SU-DHL-6 (cell line): ENCODE results near the gene USP46.

Source experiments
- H2AFZ ChIP-seq: fragments of 200-600 bp; sonication (generic); 2 replicates; pipeline ENCODE4 v1.6.1; 2014; ENCODE audit warnings: low read depth, mild to moderate bottlenecking, moderate library complexity, mixed read lengths, antibody characterized with exemption, low read length; ENCODE audit not compliant: severe bottlenecking
- H3F3A ChIP-seq: fragments of 200-600 bp; shearing (Covaris generic); 2 replicates; pipeline ENCODE4 v1.6.0; 2016; ENCODE audit warnings: antibody characterized with exemption, mild to moderate bottlenecking; ENCODE audit not compliant: insufficient read depth
- H3K27ac ChIP-seq: fragments of 200-600 bp; sonication (generic); 2 replicates; pipeline ENCODE4 v1.5.1; 2016; ENCODE audit warnings: low read depth, mild to moderate bottlenecking, low read length, moderate library complexity, mixed read lengths
- H3K27me3 ChIP-seq: fragments of 200-600 bp; sonication (generic), shearing (Covaris generic); 2 replicates; pipeline ENCODE4 v1.6.0; 2014; ENCODE audit warnings: mild to moderate bottlenecking, low read length
- H3K36me3 ChIP-seq: fragments of 200-600 bp; sonication (generic); 2 replicates; pipeline ENCODE4 v1.6.1; 2014; ENCODE audit warnings: mild to moderate bottlenecking, low read length, mixed read lengths
- H3K4me2 ChIP-seq: fragments of 300-600, 200-600 bp; shearing (Covaris generic), sonication (generic); 2 replicates; pipeline ENCODE4 v1.6.0; 2014; ENCODE audit warnings: low read length, low read depth, mild to moderate bottlenecking; ENCODE audit not compliant: poor library complexity, severe bottlenecking
- H3K4me3 ChIP-seq: fragments of 200-600 bp; sonication (generic); 2 replicates; pipeline ENCODE4 v1.5.1; 2014; ENCODE audit warnings: antibody characterized with exemption, low read length, mild to moderate bottlenecking, mixed read lengths; ENCODE audit not compliant: insufficient read depth, poor library complexity, severe bottlenecking
- H3K79me2 ChIP-seq: fragments of 200-600 bp; sonication (generic); 2 replicates; pipeline ENCODE4 v1.6.1; 2014; ENCODE audit warnings: mild to moderate bottlenecking, low read length, moderate library complexity; ENCODE audit not compliant: insufficient read depth
- H3K9ac ChIP-seq: fragments of 200-600 bp; sonication (generic); 2 replicates; pipeline ENCODE4 v1.7.0; 2014; ENCODE audit warnings: mild to moderate bottlenecking, low read length
- H3K9me2 ChIP-seq: fragments of 200-600 bp; sonication (generic); replicated peaks from 2 replicates; pipeline ENCODE4 v1.6.1; 2014; ENCODE audit warnings: low read length; ENCODE audit not compliant: insufficient read depth
- H3K9me3 ChIP-seq: fragments of 200-600 bp; sonication (generic); 2 replicates; pipeline ENCODE4 v1.6.1; 2014; ENCODE audit warnings: low read length, mixed read lengths; ENCODE audit not compliant: insufficient read depth
- H4K20me1 ChIP-seq: fragments of 200-600 bp; sonication (generic); 2 replicates; pipeline ENCODE4 v1.6.1; 2014; ENCODE audit warnings: low read depth, mild to moderate bottlenecking, antibody characterized with exemption, low read length, moderate library complexity, mixed read lengths
- CTCF ChIP-seq: fragments of 200-600 bp; sonication (generic); IDR thresholded peaks from one replicate; pipeline ENCODE4 v1.5.1; 2017; ENCODE audit warnings: antibody characterized with exemption, mild to moderate bottlenecking, low read length, moderate library complexity; ENCODE audit not compliant: insufficient read depth, poor library complexity, severe bottlenecking
- EZH2phosphoT487 ChIP-seq: fragments of 200-600 bp; sonication (generic), shearing (Covaris generic); conservative IDR thresholded peaks from 2 replicates; pipeline ENCODE4 v1.6.1; 2018; ENCODE audit warnings: mild to moderate bottlenecking, antibody characterized with exemption, low read length, moderate library complexity, mixed read lengths

The USP46 gene

GRCh38 chr4:52687696-52688095 lies 28.6 kb upstream of the USP46 start:
- Histone ChIP-seq H2AFZ (no peak overlapping the region), H3K27me3 (no peaks in the 10 kb centered on the region), H4K20me1 (no peaks in the 10 kb centered on the region), H3K36me3 (no peaks in the 10 kb centered on the region), H3K27ac (no peak overlapping the region), H3K79me2 (no peaks in the 10 kb centered on the region), H3K9me2 (no peaks in the 10 kb centered on the region), H3K4me2 (no peak overlapping the region), H3F3A (no peaks in the 10 kb centered on the region), H3K9ac (no peak overlapping the region), H3K4me3 (no peak overlapping the region), H3K9me3 (no peaks in the 10 kb centered on the region)
- TF ChIP-seq CTCF (no peak), EZH2phosphoT487 (no peak)

GRCh38 chr4:52685316-52685715 lies 26.2 kb upstream of the USP46 start:
- H3K9ac ChIP-seq = no peak overlapping the region
- no peaks in the 10 kb centered on the region for H4K20me1 ChIP-seq
- H3F3A ChIP-seq = no peaks in the 10 kb centered on the region
- no peaks in the 10 kb centered on the region for H3K36me3 ChIP-seq
- H3K27me3 ChIP-seq = no peaks in the 10 kb centered on the region
- H3K79me2 ChIP-seq = no peaks in the 10 kb centered on the region
- H3K27ac ChIP-seq = no peak overlapping the region
- H3K4me3 ChIP-seq = no peak overlapping the region
- no peaks in the 10 kb centered on the region for H3K9me3 ChIP-seq
- H2AFZ ChIP-seq = no peak overlapping the region
- H3K9me2 ChIP-seq = no peaks in the 10 kb centered on the region
- no peak overlapping the region for H3K4me2 ChIP-seq
- no peak for TF ChIP-seq EZH2phosphoT487
- TF ChIP-seq CTCF = no peak

- TF ChIP-seq CTCF (no peak), EZH2phosphoT487 (no peak)
- H3K4me3 ChIP-seq = no peak overlapping the region
- H4K20me1 ChIP-seq = no peaks in the 10 kb centered on the region
- H3K27ac ChIP-seq = no peak overlapping the region
- H2AFZ ChIP-seq = no peak overlapping the region
- no peaks in the 10 kb centered on the region for H3K9me2 ChIP-seq
- H3K4me2 ChIP-seq = no peak overlapping the region
- H3K9me3 ChIP-seq = no peaks in the 10 kb centered on the region
- H3K27me3 ChIP-seq = no peaks in the 10 kb centered on the region
- no peaks in the 10 kb centered on the region for H3K79me2 ChIP-seq
- no peaks in the 10 kb centered on the region for H3K36me3 ChIP-seq
- no peaks in the 10 kb centered on the region for H3F3A ChIP-seq
- H3K9ac ChIP-seq = no peak overlapping the region
These were observed 25.8 kb upstream of the USP46 start for GRCh38 chr4:52684896-52685295.

- Histone ChIP-seq H3K36me3 (no peaks in the 10 kb centered on the region), H3K27me3 (no peaks in the 10 kb centered on the region), H3K9me2 (no peaks in the 10 kb centered on the region), H3K79me2 (no peaks in the 10 kb centered on the region), H3K9ac (no peak overlapping the region), H3K9me3 (no peaks in the 10 kb centered on the region), H2AFZ (no peak overlapping the region), H3F3A (no peaks in the 10 kb centered on the region), H3K4me3 (no peak overlapping the region), H3K4me2 (no peak overlapping the region), H4K20me1 (no peaks in the 10 kb centered on the region), H3K27ac (no peak overlapping the region)
- no peak for TF ChIP-seq EZH2phosphoT487
- no peak for TF ChIP-seq CTCF
These were observed 21.3 kb upstream of the USP46 start for GRCh38 chr4:52680381-52680780.
